ENCODE results near the gene PYM1. TPM values are rescaled to one million over a fixed set of nuclear protein-coding genes. Genes with fewer than 3 reads are reported as not detected.

PYM1 gene
- total RNA-seq, 3 donors from 2014 or later (not counting 1 experiment from before 2014, with no cell fraction given), result 18.5 to 21.2 (median 19.1) TPM

DNA sequence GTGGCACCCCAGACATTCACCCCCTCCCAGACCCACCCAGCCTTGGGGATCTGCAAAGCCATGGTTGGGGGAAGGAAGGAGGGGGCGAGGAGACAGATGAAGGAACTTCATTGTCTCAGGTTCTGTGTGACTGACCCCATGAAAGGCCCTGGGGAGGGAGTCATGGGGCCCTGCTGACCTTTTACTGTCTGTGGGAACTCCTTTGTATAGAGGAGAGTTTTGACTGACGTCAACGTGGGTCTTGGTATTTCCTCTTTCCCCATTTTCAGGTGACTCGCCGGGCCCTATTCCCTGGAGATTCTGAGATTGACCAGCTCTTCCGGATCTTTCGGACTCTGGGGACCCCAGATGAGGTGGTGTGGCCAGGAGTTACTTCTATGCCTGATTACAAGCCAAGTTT lies 43.1 kb upstream of the PYM1 start:
- H3K27me3 Mint-ChIP-seq (ENCODE audit: low read depth in 2 of 2), result no peaks in the 10 kb centered on the region
- peaks cover 21 to 30% of the 10 kb centered on the region in 2 donors for H3K4me1 Mint-ChIP-seq
- no peak overlapping the region for H3K4me3 Mint-ChIP-seq
- no peak for ATAC-seq
- H3K4me3 ChIP-seq (ENCODE audit: low read length), result no peak overlapping the region
- H3K4me1 ChIP-seq (ENCODE audit: control insufficient read depth, insufficient read depth, low read length), result peaks cover 32% of the 10 kb centered on the region
- no peak overlapping the region for H3K27ac ChIP-seq (ENCODE audit: low read length)
- WGBS (ENCODE audit: insufficient coverage), result 96% methylated on average over 7 of the region's 7 CpGs
- H3K27ac Mint-ChIP-seq, result no peak overlapping the region
- H3K36me3 Mint-ChIP-seq, result no peaks in the 10 kb centered on the region
- no peaks in the 10 kb centered on the region for H3K9me3 ChIP-seq (ENCODE audit: control insufficient read depth, insufficient read depth, low read length)
- no peaks in the 10 kb centered on the region for H3K36me3 ChIP-seq (ENCODE audit: control insufficient read depth, insufficient read depth, low read length)
- intact Hi-C loops (cut with micrococcal nuclease), result loop anchor here (5.0 kb wide), 1 partner anchor 252 kb away; the partner anchor contains the start of genes NABP2 and RNF41
- DNase-seq, result no peak
- H3K27me3 ChIP-seq (ENCODE audit: control insufficient read depth, insufficient read depth, low read length), result no peaks in the 10 kb centered on the region
- TF ChIP-seq, protein P1, sequence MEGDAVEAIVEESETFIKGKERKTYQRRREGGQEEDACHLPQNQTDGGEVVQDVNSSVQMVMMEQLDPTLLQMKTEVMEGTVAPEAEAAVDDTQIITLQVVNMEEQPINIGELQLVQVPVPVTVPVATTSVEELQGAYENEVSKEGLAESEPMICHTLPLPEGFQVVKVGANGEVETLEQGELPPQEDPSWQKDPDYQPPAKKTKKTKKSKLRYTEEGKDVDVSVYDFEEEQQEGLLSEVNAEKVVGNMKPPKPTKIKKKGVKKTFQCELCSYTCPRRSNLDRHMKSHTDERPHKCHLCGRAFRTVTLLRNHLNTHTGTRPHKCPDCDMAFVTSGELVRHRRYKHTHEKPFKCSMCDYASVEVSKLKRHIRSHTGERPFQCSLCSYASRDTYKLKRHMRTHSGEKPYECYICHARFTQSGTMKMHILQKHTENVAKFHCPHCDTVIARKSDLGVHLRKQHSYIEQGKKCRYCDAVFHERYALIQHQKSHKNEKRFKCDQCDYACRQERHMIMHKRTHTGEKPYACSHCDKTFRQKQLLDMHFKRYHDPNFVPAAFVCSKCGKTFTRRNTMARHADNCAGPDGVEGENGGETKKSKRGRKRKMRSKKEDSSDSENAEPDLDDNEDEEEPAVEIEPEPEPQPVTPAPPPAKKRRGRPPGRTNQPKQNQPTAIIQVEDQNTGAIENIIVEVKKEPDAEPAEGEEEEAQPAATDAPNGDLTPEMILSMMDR (IDR thresholded peaks at IDR 0.05), result no peak
- no peaks in the 10 kb centered on the region for H3K9me3 Mint-ChIP-seq

DNA sequence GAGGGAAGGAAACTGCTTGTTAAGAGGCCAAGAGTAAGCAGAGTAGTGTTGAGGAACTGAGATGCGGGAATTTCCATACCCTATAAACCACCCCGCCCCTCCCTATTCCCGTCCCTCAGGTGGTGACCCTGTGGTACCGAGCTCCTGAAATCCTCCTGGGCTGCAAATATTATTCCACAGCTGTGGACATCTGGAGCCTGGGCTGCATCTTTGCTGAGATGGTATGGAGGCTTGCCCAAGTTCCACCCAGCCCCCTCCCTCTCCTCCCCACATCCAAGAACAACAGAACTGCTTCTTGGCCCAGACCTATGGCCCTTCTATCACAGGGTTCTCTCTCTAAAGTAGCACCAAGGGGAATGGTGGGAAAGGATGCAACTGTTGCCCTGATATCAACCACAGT lies 41.7 kb upstream of the PYM1 start:
- no peaks in the 10 kb centered on the region for H3K27me3 Mint-ChIP-seq (ENCODE audit: low read depth in 2 of 2)
- H3K4me1 Mint-ChIP-seq, result peaks cover 26 to 31% of the 10 kb centered on the region in 2 donors
- H3K27me3 ChIP-seq (ENCODE audit: control insufficient read depth, insufficient read depth, low read length), result no peaks in the 10 kb centered on the region
- TF ChIP-seq, protein P1 (IDR thresholded peaks at IDR 0.05), result no peak
- no peak overlapping the region for H3K27ac Mint-ChIP-seq
- H3K4me3 Mint-ChIP-seq, result no peak overlapping the region
- no peaks in the 10 kb centered on the region for H3K9me3 Mint-ChIP-seq
- H3K9me3 ChIP-seq (ENCODE audit: control insufficient read depth, insufficient read depth, low read length), result no peaks in the 10 kb centered on the region
- intact Hi-C loops (cut with micrococcal nuclease), result no loop called here
- no peak overlapping the region for H3K27ac ChIP-seq (ENCODE audit: low read length)
- H3K36me3 Mint-ChIP-seq, result no peaks in the 10 kb centered on the region
- WGBS (ENCODE audit: insufficient coverage), result 98% methylated on average over 4 of the region's 4 CpGs
- H3K4me1 ChIP-seq (ENCODE audit: control insufficient read depth, insufficient read depth, low read length), result peaks cover 29% of the 10 kb centered on the region
- H3K36me3 ChIP-seq (ENCODE audit: control insufficient read depth, insufficient read depth, low read length), result no peaks in the 10 kb centered on the region
- DNase-seq (no peak), ATAC-seq (no peak)
- no peak overlapping the region for H3K4me3 ChIP-seq (ENCODE audit: low read length)

- Mint-ChIP-seq H3K27me3 (ENCODE audit: low read depth in 2 of 2) (peaks cover 0 to 3% of the 10 kb centered on the region in 2 donors), H3K27ac (peak within 1 kb of the TSS; percentile 83 to 92), H3K9me3 (no peaks in the 10 kb centered on the region), H3K4me1 (peaks cover 26 to 31% of the 10 kb centered on the region in 2 donors), H3K36me3 (no peaks in the 10 kb centered on the region), H3K4me3 (peak within 1 kb of the TSS; percentile 93)
- intact Hi-C loops (cut with micrococcal nuclease), result no loop called here
- Histone ChIP-seq H3K4me1 (ENCODE audit: control insufficient read depth, insufficient read depth, low read length) (peaks cover 20% of the 10 kb centered on the region), H3K9me3 (ENCODE audit: control insufficient read depth, insufficient read depth, low read length) (no peaks in the 10 kb centered on the region), H3K4me3 (ENCODE audit: low read length) (peak within 1 kb of the TSS; percentile 94), H3K27ac (ENCODE audit: low read length) (peak within 1 kb of the TSS; percentile 59), H3K27me3 (ENCODE audit: control insufficient read depth, insufficient read depth, low read length) (no peaks in the 10 kb centered on the region), H3K36me3 (ENCODE audit: control insufficient read depth, insufficient read depth, low read length) (no peaks in the 10 kb centered on the region)
- ATAC-seq, result peak; percentile 95 to 99 (median 99)
- TF ChIP-seq, protein P1 (IDR thresholded peaks at IDR 0.05), result no peak
- peak; percentile 85 to 92 for DNase-seq
- under 1% methylated on average over 41 of the region's 45 CpGs for WGBS (ENCODE audit: insufficient coverage)
Measured at GRCh38 chr12:55966408-55967281, 39.0 kb upstream of the PYM1 start, which contains the start of gene CDK2. Gene CDK2, plus strand, starts transcription at chr12:55966830. Its CDS starts 179 bp downstream, at chr12:55967009.
